Tibial artery (tissue), 4 donors: Measurements from ENCODE around the gene LRRC34.

Source experiments
- DNase-seq, 2 donors: peaks; one replicate each; pipeline ENCODE4 v3.0.0-alpha.2; 2019
- H3K27ac ChIP-seq, 2 donors: fragments of 200-600 bp; sonication (generic) in 1 of 2; 1 replicate in 1 of 2; 2 replicates in 1 of 2; pipeline ENCODE4 v1.5.1; 2018 to 2019; ENCODE audit warnings: mild to moderate bottlenecking in 1 of 2
- H3K27me3 ChIP-seq, 2 donors: fragments of 200-600 bp; sonication (generic) in 1 of 2; one replicate each; pipeline versions ENCODE4 v1.5.1 to v1.6.0; 2016 to 2019
- H3K36me3 ChIP-seq, 3 donors: fragments of 200-600 bp; sonication (generic) in 2 of 3; one replicate each; pipeline ENCODE4 v1.5.1; 2016 to 2019; ENCODE audit warnings: mild to moderate bottlenecking in 2 of 3
- H3K4me1 ChIP-seq, 4 donors: fragments of 200-600 bp; sonication (generic) in 2 of 4; 1 replicate in 3 of 4; 2 replicates in 1 of 4; pipeline ENCODE4 v1.5.1; 2016 to 2019
- H3K4me3 ChIP-seq, 2 donors: fragments of 200-600 bp; sonication (generic) in 1 of 2; 1 replicate in 1 of 2; 2 replicates in 1 of 2; pipeline ENCODE4 v1.5.1; 2018 to 2019; ENCODE audit warnings: mild to moderate bottlenecking in 2 of 2
- H3K9me3 ChIP-seq, 3 donors: fragments of 200-600 bp; sonication (generic) in 1 of 3; one replicate each; pipeline ENCODE4 v1.5.1; 2016 to 2019
- intact Hi-C: fragments of 100-400 bp; cut with DNase I; formaldehyde crosslinking; loops from one replicate; pipeline ENCODE4 v1.15.0; 2023; ENCODE audit warnings: low total_unique reads
- TF ChIP-seq, protein P1 (sequence below), 2 experiments: fragments of 200-600 bp in 1 of 2; fragments of 450-650 bp in 1 of 2; IDR thresholded peaks; one replicate each; pipeline ENCODE4 v1.5.1; 2017 to 2019; ENCODE audit warnings: antibody characterized with exemption in 2 of 2, mild to moderate bottlenecking in 1 of 2, moderate library complexity in 1 of 2

LRRC34 gene

GRCh38 chr3:169772305-169772896 lies 40.3 kb downstream of the LRRC34 start:
- Histone ChIP-seq H3K36me3 (peaks cover 14 to 19% (median 17%) of the 10 kb centered on the region in 3 donors), H3K27me3 (no peaks in the 10 kb centered on the region), H3K27ac (peak overlapping the region; percentile 93 to 96), H3K9me3 (no peaks in the 10 kb centered on the region), H3K4me1 (peaks cover 0 to 24% (median 20%) of the 10 kb centered on the region in 4 donors), H3K4me3 (peak overlapping the region; percentile 61 to 90)
- intact Hi-C loops, result no loop called here
- TF ChIP-seq, protein P1, sequence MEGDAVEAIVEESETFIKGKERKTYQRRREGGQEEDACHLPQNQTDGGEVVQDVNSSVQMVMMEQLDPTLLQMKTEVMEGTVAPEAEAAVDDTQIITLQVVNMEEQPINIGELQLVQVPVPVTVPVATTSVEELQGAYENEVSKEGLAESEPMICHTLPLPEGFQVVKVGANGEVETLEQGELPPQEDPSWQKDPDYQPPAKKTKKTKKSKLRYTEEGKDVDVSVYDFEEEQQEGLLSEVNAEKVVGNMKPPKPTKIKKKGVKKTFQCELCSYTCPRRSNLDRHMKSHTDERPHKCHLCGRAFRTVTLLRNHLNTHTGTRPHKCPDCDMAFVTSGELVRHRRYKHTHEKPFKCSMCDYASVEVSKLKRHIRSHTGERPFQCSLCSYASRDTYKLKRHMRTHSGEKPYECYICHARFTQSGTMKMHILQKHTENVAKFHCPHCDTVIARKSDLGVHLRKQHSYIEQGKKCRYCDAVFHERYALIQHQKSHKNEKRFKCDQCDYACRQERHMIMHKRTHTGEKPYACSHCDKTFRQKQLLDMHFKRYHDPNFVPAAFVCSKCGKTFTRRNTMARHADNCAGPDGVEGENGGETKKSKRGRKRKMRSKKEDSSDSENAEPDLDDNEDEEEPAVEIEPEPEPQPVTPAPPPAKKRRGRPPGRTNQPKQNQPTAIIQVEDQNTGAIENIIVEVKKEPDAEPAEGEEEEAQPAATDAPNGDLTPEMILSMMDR (IDR thresholded peaks at IDR 0.05), result no peak
- DNase-seq, result peak; percentile 65 to 89

GRCh38 chr3:169771497-169772304 lies 41.0 kb downstream of the LRRC34 start:
- peak; percentile 47 to 69 for DNase-seq
- Histone ChIP-seq H3K4me1 (peaks cover 0 to 24% (median 19%) of the 10 kb centered on the region in 4 donors), H3K9me3 (no peaks in the 10 kb centered on the region), H3K4me3 (peak overlapping the region; percentile 61 to 90), H3K27ac (peak overlapping the region; percentile 93 to 96), H3K36me3 (peaks cover 7 to 13% (median 10%) of the 10 kb centered on the region in 3 donors), H3K27me3 (no peaks in the 10 kb centered on the region)
- TF ChIP-seq, protein P1 (IDR thresholded peaks at IDR 0.05), result no peak
- intact Hi-C loops, result no loop called here

- intact Hi-C loops, result loop anchor here (10.0 kb wide), 2 partner anchors 415 to 585 kb away; partner anchors contain the start of genes PHC3 and SKIL
- peak within 1 kb of the TSS; percentile 89 to 96 for H3K27ac ChIP-seq
- H3K36me3 ChIP-seq, result peaks cover 0 to 3% (median 0%) of the 10 kb centered on the region in 3 donors
- peaks cover 0 to 13% (median 7%) of the 10 kb centered on the region in 4 donors for H3K4me1 ChIP-seq
- TF ChIP-seq, protein P1 (IDR thresholded peaks at IDR 0.05), result no peak
- peak; percentile 51 to 80 for DNase-seq
- H3K4me3 ChIP-seq, result peak within 1 kb of the TSS; percentile 71 to 85
- H3K9me3 ChIP-seq, result no peaks in the 10 kb centered on the region
- no peaks in the 10 kb centered on the region for H3K27me3 ChIP-seq
These were observed 43.2 kb downstream of the LRRC34 start, which contains the start of gene ACTRT3 for GRCh38 chr3:169769287-169770181. ACTRT3 (minus strand) TSS chr3:169769561; CDS start chr3:169769520, 41 bp downstream.

GRCh38 chr3:169764882-169765612 lies 47.7 kb downstream of the LRRC34 start, which contains the start of gene TERC:
TERC (minus strand) TSS chr3:169765060.
- H3K27me3 ChIP-seq, result no peaks in the 10 kb centered on the region
- intact Hi-C loops, result loop anchor here (10.0 kb wide), 2 partner anchors 420 to 590 kb away; partner anchors contain the start of genes PHC3 and SKIL
- peak within 1 kb of the TSS; percentile 71 to 86 for H3K4me3 ChIP-seq
- no peaks in the 10 kb centered on the region for H3K36me3 ChIP-seq
- peaks cover 0 to 10% (median 5%) of the 10 kb centered on the region in 4 donors for H3K4me1 ChIP-seq
- H3K27ac ChIP-seq, result peak within 1 kb of the TSS; percentile 94 to 96
- TF ChIP-seq, protein P1 (IDR thresholded peaks at IDR 0.05), result peak; percentile 9 to 10
- H3K9me3 ChIP-seq, result no peaks in the 10 kb centered on the region
- DNase-seq, result peak; percentile 92 to 96
